Astrocyte (in vitro differentiated cells and primary cell): Measurements from ENCODE around the gene PPP1R1B. TPM values are rescaled to one million over a fixed set of nuclear protein-coding genes. Genes with fewer than 3 reads are reported as not detected.

Source experiments
- DNase-seq: peaks from one replicate; pipeline ENCODE4 v3.0.0-alpha.2; 2010; ENCODE audit warnings: low read depth
- FAIRE-seq: peaks from 2 replicates; lab custom pipeline; 2011; peaks lifted over from hg19 to GRCh38; lab: Jason Lieb, UNC
- H2AFZ ChIP-seq: 2 replicates; pipeline ENCODE4 v1.6.0; 2012; ENCODE audit warnings: low read depth, low read length, inconsistent platforms
- H3K27ac ChIP-seq: 2 replicates; pipeline ENCODE4 v1.5.1; 2011; ENCODE audit warnings: low read depth, low read length, inconsistent platforms
- H3K27me3 ChIP-seq: 2 replicates; pipeline ENCODE4 v1.6.0; 2011; ENCODE audit warnings: low read length, inconsistent platforms; ENCODE audit not compliant: insufficient read depth
- H3K36me3 ChIP-seq: 2 replicates; pipeline ENCODE4 v1.5.1; 2011; ENCODE audit warnings: low read length, inconsistent platforms; ENCODE audit not compliant: insufficient read depth
- H3K4me1 ChIP-seq: 2 replicates; pipeline ENCODE4 v1.5.1; 2011; ENCODE audit warnings: low read length, inconsistent platforms; ENCODE audit not compliant: insufficient read depth
- H3K4me2 ChIP-seq: 2 replicates; pipeline ENCODE4 v1.6.0; 2012; ENCODE audit warnings: low read length, inconsistent platforms
- H3K4me3 ChIP-seq: 2 replicates; pipeline ENCODE4 v1.5.1; 2011; ENCODE audit warnings: low read depth, mild to moderate bottlenecking, low read length, inconsistent platforms; ENCODE audit not compliant: insufficient read depth
- H3K79me2 ChIP-seq: 2 replicates; pipeline ENCODE4 v1.6.0; 2012; ENCODE audit warnings: mild to moderate bottlenecking, low read length, inconsistent platforms; ENCODE audit not compliant: insufficient read depth
- H3K9ac ChIP-seq: 2 replicates; pipeline ENCODE4 v1.6.0; 2012; ENCODE audit warnings: mild to moderate bottlenecking, low read length, inconsistent platforms
- H3K9me3 ChIP-seq: 2 replicates; pipeline ENCODE4 v1.5.1; 2012; ENCODE audit warnings: low read depth, mild to moderate bottlenecking, low read length, inconsistent platforms; ENCODE audit not compliant: insufficient read depth
- H4K20me1 ChIP-seq: 2 replicates; pipeline ENCODE4 v1.6.0; 2012; ENCODE audit warnings: low read length, inconsistent platforms; ENCODE audit not compliant: insufficient read depth
- H3K27ac Mint-ChIP-seq: one replicate; pipeline ENCODE4 v1.8.0; 2021; ENCODE audit warnings: mild to moderate bottlenecking, mixed read lengths; ENCODE audit not compliant: unreplicated experiment
- H3K27me3 Mint-ChIP-seq: one replicate; pipeline ENCODE4 v1.8.0; 2021; ENCODE audit warnings: low read depth, mixed read lengths; ENCODE audit not compliant: unreplicated experiment
- H3K36me3 Mint-ChIP-seq: one replicate; pipeline ENCODE4 v1.8.0; 2021; ENCODE audit warnings: low read depth, mixed read lengths; ENCODE audit not compliant: unreplicated experiment
- H3K4me1 Mint-ChIP-seq: one replicate; pipeline ENCODE4 v1.8.0; 2021; ENCODE audit warnings: low read depth, mixed read lengths; ENCODE audit not compliant: unreplicated experiment
- H3K4me3 Mint-ChIP-seq: one replicate; pipeline ENCODE4 v1.8.0; 2021; ENCODE audit warnings: mild to moderate bottlenecking, moderate library complexity, mixed read lengths; ENCODE audit not compliant: unreplicated experiment
- H3K9me3 Mint-ChIP-seq: one replicate; pipeline ENCODE4 v1.8.0; 2021; ENCODE audit warnings: mild to moderate bottlenecking, mixed read lengths; ENCODE audit not compliant: unreplicated experiment
- EZH2 ChIP-seq: IDR thresholded peaks from 2 replicates; pipeline ENCODE4 v1.6.1; 2012; ENCODE audit warnings: mild to moderate bottlenecking, low read length, inconsistent platforms; ENCODE audit not compliant: insufficient read depth
- total RNA-seq: library from RNA; stranded (reverse); gene quantifications from 2 replicates; pipeline ENCODE4 v1.2.1, GENCODE V29; 2021
- TF ChIP-seq, protein P1 (sequence below): IDR thresholded peaks from 2 replicates; pipeline ENCODE4 v1.5.1; 2011; ENCODE audit warnings: low read depth, mild to moderate bottlenecking, inconsistent platforms, low read length, moderate library complexity; ENCODE audit not compliant: insufficient read depth

The PPP1R1B gene
- total RNA-seq, 1 donor from 2014 or later: 0.39 TPM

DNA sequence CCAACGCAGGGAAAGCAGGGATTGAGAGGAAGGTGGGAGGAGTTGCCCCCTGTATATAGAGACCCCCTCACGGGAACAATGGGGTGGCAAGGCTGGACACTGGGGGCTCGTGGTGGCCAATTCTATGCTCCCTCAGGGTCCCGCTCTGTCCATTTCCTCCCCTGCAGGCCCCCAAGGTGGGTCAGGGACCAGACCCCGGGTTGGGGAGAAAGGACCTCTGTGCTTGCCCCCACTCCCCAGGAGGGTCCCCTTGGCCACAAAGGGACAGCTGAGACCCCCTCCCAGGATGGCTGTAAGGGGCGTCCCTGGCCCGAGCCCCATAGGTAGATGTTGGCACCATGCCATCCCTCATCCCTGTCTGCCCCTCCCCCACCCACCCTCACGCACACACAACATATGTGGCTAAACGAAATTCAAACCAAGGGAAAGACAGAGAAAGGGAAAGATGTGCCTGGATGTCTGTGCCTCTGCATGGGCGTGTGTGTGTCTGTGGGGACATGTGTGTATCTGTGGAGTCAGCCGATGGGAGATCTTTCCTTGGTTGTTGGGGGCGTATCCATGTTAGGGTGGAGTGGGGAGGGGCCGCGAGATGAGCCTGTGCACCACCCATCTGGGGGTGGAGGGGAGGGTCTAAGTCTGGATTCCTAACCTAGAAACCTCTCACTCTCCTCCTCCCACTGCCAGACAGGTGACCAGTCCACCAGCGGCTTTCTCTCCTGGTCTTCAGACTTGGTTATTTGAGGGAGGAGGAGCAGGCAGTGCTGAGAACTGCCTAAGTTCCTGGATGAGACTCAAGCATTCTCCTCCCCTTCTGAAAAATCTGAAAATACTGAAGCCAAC is 18.4 kb upstream of the PPP1R1B start:
- no peak for TF ChIP-seq EZH2
- TF ChIP-seq, protein P1, sequence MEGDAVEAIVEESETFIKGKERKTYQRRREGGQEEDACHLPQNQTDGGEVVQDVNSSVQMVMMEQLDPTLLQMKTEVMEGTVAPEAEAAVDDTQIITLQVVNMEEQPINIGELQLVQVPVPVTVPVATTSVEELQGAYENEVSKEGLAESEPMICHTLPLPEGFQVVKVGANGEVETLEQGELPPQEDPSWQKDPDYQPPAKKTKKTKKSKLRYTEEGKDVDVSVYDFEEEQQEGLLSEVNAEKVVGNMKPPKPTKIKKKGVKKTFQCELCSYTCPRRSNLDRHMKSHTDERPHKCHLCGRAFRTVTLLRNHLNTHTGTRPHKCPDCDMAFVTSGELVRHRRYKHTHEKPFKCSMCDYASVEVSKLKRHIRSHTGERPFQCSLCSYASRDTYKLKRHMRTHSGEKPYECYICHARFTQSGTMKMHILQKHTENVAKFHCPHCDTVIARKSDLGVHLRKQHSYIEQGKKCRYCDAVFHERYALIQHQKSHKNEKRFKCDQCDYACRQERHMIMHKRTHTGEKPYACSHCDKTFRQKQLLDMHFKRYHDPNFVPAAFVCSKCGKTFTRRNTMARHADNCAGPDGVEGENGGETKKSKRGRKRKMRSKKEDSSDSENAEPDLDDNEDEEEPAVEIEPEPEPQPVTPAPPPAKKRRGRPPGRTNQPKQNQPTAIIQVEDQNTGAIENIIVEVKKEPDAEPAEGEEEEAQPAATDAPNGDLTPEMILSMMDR: no peak
- no peaks in the 10 kb centered on the region for H3K9me3 ChIP-seq
- no peak overlapping the region for H3K4me2 ChIP-seq
- FAIRE-seq (no peak), DNase-seq (no peak)
- H2AFZ ChIP-seq: no peak overlapping the region
- H3K9ac ChIP-seq: no peak overlapping the region
- Mint-ChIP-seq H3K36me3 (no peaks in the 10 kb centered on the region), H3K9me3 (no peaks in the 10 kb centered on the region), H3K27ac (no peak overlapping the region), H3K4me1 (no peaks in the 10 kb centered on the region), H3K27me3 (peaks cover 65% of the 10 kb centered on the region), H3K4me3 (no peak overlapping the region)
- H3K4me3 ChIP-seq: no peak overlapping the region
- H3K27me3 ChIP-seq: peaks cover 72% of the 10 kb centered on the region
- H3K79me2 ChIP-seq: no peaks in the 10 kb centered on the region
- no peak overlapping the region for H3K27ac ChIP-seq
- no peaks in the 10 kb centered on the region for H4K20me1 ChIP-seq
- no peaks in the 10 kb centered on the region for H3K4me1 ChIP-seq
- H3K36me3 ChIP-seq: no peaks in the 10 kb centered on the region

DNA sequence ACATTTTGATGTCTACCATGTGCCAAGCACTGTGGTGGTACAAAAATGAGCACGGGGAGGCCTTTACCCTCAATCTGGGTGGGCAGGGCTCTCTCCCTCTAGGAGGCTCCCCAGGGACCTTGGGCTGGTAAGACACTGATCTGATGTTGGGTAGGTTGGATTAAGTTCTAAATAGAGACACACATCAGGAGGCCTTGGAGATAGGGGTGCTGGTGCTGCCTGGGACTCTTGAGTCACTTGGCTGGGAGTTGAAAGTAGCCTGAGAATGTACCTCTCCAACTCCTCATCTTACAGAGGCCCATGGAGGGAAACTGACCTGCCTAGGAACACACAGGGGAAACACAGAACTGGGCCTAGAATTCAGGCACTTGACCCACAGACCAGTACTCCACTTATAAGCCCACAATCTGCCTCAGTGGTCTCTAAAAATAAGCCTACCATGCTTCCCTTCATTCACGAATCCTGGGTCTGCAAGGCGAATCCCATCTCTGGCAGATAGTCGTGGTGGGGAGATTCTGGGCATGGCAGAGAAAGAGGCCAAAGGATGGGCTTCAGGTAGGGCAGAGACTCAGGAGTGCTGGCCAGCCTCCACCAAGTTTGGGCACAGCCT is 17.2 kb upstream of the PPP1R1B start:
- Mint-ChIP-seq H3K9me3 (no peaks in the 10 kb centered on the region), H3K4me1 (no peaks in the 10 kb centered on the region), H3K27ac (no peak overlapping the region), H3K4me3 (no peak overlapping the region), H3K27me3 (peaks cover 71% of the 10 kb centered on the region), H3K36me3 (no peaks in the 10 kb centered on the region)
- H3K4me1 ChIP-seq: no peaks in the 10 kb centered on the region
- no peaks in the 10 kb centered on the region for H3K79me2 ChIP-seq
- no peaks in the 10 kb centered on the region for H3K9me3 ChIP-seq
- DNase-seq (no peak), FAIRE-seq (no peak)
- H3K36me3 ChIP-seq: no peaks in the 10 kb centered on the region
- no peak overlapping the region for H3K27ac ChIP-seq
- no peak overlapping the region for H3K4me2 ChIP-seq
- H2AFZ ChIP-seq: no peak overlapping the region
- H3K9ac ChIP-seq: no peak overlapping the region
- H3K27me3 ChIP-seq: peaks cover 63% of the 10 kb centered on the region
- H4K20me1 ChIP-seq: no peaks in the 10 kb centered on the region
- H3K4me3 ChIP-seq: no peak overlapping the region
- TF ChIP-seq, protein P1: no peak
- no peak for TF ChIP-seq EZH2
